IMR-90 (cell line): ENCODE results near the gene CFAP73.

Source experiments
- CEBPB ChIP-seq: IDR thresholded peaks from 2 replicates; pipeline ENCODE4 v1.6.1; 2012; ENCODE audit warnings: low read depth, low read length, improper control_type of control experiment
- FOS ChIP-seq: fragments of 150-350 bp; IDR thresholded peaks from 2 replicates; pipeline ENCODE4 v1.6.1; 2016; ENCODE audit warnings: low read depth, low read length
- POLR2A ChIP-seq: IDR thresholded peaks from 2 replicates; pipeline ENCODE4 v1.6.1; 2012; ENCODE audit warnings: mild to moderate bottlenecking, low read depth, low read length
- RFX5 ChIP-seq: IDR thresholded peaks from 2 replicates; pipeline ENCODE4 v1.8.0; 2012; ENCODE audit warnings: low read depth, mild to moderate bottlenecking, low read length, moderate library complexity
- TF ChIP-seq, protein P1 (sequence below): conservative IDR thresholded peaks from 2 replicates; pipeline ENCODE4 v1.5.1; 2012; ENCODE audit warnings: mild to moderate bottlenecking, low read depth, low read length, improper control_type of control experiment
- TF ChIP-seq, protein P2 (sequence below): fragments of 150-350 bp; IDR thresholded peaks from 2 replicates; pipeline ENCODE4 v1.6.1; 2017; ENCODE audit warnings: mild to moderate bottlenecking, antibody characterized with exemption, low read length, low read depth
- TF ChIP-seq, protein P3 (sequence below): fragments of 150-350 bp; IDR thresholded peaks from 2 replicates; pipeline ENCODE4 v1.6.1; 2016; ENCODE audit warnings: low read depth, mild to moderate bottlenecking, low read length, moderate library complexity, borderline replicate concordance

DNA sequence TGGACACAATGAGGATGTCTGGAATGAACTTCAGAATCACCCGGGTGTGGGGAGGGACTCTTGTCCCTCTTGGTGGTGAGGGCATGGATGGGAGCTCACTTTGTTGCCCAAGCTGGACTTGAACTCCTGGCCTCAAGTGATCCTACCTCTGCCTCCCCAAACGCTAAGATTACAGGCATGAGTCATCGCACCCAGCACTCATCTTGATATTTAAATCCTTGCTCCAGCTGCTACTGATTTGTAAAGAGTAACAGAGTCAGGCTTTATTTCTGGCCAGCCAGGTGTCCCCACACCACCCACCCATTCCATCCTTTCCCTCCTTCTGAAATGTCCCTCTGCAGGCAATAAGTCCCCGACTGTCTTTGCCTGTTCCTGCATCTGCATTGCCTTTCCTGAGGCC, 30.8 kb downstream of the CFAP73 start:
- TF ChIP-seq, protein P1, sequence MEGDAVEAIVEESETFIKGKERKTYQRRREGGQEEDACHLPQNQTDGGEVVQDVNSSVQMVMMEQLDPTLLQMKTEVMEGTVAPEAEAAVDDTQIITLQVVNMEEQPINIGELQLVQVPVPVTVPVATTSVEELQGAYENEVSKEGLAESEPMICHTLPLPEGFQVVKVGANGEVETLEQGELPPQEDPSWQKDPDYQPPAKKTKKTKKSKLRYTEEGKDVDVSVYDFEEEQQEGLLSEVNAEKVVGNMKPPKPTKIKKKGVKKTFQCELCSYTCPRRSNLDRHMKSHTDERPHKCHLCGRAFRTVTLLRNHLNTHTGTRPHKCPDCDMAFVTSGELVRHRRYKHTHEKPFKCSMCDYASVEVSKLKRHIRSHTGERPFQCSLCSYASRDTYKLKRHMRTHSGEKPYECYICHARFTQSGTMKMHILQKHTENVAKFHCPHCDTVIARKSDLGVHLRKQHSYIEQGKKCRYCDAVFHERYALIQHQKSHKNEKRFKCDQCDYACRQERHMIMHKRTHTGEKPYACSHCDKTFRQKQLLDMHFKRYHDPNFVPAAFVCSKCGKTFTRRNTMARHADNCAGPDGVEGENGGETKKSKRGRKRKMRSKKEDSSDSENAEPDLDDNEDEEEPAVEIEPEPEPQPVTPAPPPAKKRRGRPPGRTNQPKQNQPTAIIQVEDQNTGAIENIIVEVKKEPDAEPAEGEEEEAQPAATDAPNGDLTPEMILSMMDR, result no peak
- TF ChIP-seq POLR2A (no peak), CEBPB (no peak), FOS (no peak), RFX5 (no peak)
- TF ChIP-seq, protein P2, sequence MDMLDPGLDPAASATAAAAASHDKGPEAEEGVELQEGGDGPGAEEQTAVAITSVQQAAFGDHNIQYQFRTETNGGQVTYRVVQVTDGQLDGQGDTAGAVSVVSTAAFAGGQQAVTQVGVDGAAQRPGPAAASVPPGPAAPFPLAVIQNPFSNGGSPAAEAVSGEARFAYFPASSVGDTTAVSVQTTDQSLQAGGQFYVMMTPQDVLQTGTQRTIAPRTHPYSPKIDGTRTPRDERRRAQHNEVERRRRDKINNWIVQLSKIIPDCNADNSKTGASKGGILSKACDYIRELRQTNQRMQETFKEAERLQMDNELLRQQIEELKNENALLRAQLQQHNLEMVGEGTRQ, result no peak
- TF ChIP-seq, protein P3, sequence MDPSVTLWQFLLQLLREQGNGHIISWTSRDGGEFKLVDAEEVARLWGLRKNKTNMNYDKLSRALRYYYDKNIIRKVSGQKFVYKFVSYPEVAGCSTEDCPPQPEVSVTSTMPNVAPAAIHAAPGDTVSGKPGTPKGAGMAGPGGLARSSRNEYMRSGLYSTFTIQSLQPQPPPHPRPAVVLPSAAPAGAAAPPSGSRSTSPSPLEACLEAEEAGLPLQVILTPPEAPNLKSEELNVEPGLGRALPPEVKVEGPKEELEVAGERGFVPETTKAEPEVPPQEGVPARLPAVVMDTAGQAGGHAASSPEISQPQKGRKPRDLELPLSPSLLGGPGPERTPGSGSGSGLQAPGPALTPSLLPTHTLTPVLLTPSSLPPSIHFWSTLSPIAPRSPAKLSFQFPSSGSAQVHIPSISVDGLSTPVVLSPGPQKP, result no peak
